GM19035 (cell line): ENCODE data around the gene PTMS.

ENCODE experiments used
- ATAC-seq: cut with Tn5 transposase; IDR thresholded peaks from one replicate; pipeline ENCODE4 v1.9.1; 2021; ENCODE audit not compliant: unreplicated experiment

The PTMS gene

GRCh38 chr12:6771509-6772330, 5.6 kb downstream of the PTMS start:
- no peak for ATAC-seq

- ATAC-seq = no peak
Measured at GRCh38 chr12:6772331-6772695, 6.2 kb downstream of the PTMS start, which contains the start of gene LAG3. LAG3 (plus strand) TSS chr12:6772520; CDS start chr12:6772853, 333 bp downstream.

GRCh38 chr12:6772726-6773589, 6.8 kb downstream of the PTMS start:
- ATAC-seq = no peak

- ATAC-seq = no peak
Measured at GRCh38 chr12:6773590-6774351, 7.6 kb downstream of the PTMS start.

- ATAC-seq = no peak
Measured at GRCh38 chr12:6774499-6775062, 8.4 kb downstream of the PTMS start.

GRCh38 chr12:6775185-6776174, 9.3 kb downstream of the PTMS start:
- ATAC-seq = no peak

- ATAC-seq = no peak
Measured at GRCh38 chr12:6777386-6777785, 11.2 kb downstream of the PTMS start.

GRCh38 chr12:6778217-6778573, 12.0 kb downstream of the PTMS start:
- no peak for ATAC-seq

GRCh38 chr12:6778574-6779550, 12.7 kb downstream of the PTMS start:
- ATAC-seq = peak; percentile 81

GRCh38 chr12:6779708-6780432, 13.7 kb downstream of the PTMS start:
- no peak for ATAC-seq

GRCh38 chr12:6780573-6780972, 14.4 kb downstream of the PTMS start:
- ATAC-seq = no peak

GRCh38 chr12:6782119-6782518, 16.0 kb downstream of the PTMS start:
- no peak for ATAC-seq

- no peak for ATAC-seq
Measured at GRCh38 chr12:6782850-6783566, 16.8 kb downstream of the PTMS start.

GRCh38 chr12:6783828-6784227, 17.7 kb downstream of the PTMS start:
- ATAC-seq = no peak

GRCh38 chr12:6784296-6784695, 18.1 kb downstream of the PTMS start:
- ATAC-seq = no peak

- ATAC-seq = no peak
Measured at GRCh38 chr12:6784761-6785160, 18.6 kb downstream of the PTMS start.

GRCh38 chr12:6786416-6787094, 20.4 kb downstream of the PTMS start:
- no peak for ATAC-seq
